Stimulated activated CD4-positive, alpha-beta T cell treated with anti-CD3 and anti-CD28 coated beads, Interleukin-15, amount 100 ng/mL, for 48 hours (primary cell): ENCODE results near the gene SLC4A4.

Experiments used
- DNase-seq, 2 donors: peaks; one replicate each; pipeline ENCODE4 v3.0.0-alpha.2; 2020; ENCODE audit warnings: low read depth in 2 of 2

The SLC4A4 gene

DNA sequence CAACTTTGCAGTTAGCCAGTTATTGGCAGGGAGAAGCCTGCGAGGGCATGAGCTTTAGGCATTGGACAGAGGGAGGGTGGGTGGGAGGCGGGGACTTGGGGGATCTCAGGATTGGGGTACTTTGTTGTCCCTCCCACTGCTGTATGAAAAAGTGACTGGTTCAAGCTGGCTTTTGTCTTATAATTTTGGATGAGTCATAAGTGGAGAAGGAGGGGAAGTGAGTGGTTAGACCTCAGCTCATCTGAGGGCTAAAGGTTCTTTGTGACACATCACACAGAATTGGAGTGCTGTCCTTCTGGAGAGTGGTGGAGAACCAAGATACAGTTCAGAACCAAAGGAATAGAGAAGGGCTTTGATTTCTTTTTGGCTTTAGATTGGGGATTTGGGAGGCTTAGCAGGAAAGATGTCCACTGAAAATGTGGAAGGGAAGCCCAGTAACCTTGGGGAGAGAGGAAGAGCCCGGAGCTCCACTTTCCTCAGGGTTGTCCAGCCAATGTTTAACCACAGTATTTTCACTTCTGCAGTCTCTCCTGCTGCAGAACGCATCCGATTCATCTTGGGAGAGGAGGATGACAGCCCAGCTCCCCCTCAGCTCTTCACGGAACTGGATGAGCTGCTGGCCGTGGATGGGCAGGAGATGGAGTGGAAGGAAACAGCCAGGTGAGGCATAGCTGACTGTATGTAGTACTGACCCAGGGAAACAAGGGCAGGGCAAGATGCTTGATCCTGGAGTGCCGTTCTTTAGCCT, at the start of gene SLC4A4:
SLC4A4 (plus strand) TSS at position 175 of the 748 bp plus-strand sequence.
- DNase-seq, result no peak

DNA sequence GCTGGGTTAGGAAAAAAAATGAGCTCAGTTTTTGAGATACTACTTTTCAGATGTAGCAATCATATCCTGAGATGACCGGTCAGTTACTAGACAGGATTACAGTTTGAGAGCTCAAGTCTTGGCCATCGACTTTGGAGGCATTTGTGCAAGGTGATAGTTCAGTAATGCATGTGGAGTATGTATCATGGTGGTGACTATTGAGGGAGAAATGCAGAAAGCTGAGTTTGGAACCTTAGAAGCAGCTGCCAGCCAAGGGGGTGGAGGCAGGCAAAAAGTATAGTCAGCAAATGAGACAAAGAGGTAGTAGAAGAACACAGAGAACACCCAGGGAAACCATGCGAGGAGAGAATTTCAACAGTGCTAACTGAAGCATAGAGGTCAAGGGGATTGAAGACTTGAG, 48.7 kb upstream of the SLC4A4 start:
- DNase-seq, result no peak

DNA sequence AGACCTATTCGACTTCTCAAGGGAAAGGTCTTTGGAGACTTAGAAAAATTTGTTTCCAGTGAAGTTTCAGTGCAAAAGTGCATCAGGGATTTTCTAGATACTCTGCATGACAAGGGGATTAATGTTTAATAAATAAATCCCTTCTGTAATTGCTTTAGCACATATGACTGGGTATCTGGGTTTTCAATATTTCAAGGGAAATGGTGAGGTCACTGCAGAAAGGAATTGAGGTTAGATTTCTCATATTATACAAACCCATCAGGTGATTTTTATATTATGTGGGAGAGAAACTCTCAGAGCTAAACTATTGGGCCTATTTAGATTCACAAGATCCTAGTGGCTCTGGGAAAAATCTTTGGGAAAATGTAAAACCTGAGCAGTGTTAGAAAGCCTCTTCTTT, 48.3 kb upstream of the SLC4A4 start:
- DNase-seq, result no peak

DNA sequence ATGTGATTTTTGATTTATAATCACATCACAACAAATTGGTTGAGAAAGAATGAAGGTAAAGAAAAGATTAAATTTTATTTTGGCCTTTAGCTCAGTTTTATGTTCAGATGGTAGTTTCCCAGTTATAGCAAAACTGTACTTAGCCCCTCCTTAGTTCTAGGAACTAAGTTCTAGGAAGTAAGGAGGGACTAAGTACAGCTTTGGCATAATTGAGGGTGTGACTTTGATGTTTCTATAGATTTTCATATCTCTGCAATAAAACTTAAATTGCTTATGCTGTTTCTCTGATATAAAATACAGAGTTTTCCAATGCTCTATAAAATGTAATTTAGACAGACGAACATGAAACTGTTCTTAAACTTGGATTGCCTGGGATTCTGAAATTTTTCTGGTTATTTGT, 46.6 kb upstream of the SLC4A4 start:
- no peak for DNase-seq

DNA sequence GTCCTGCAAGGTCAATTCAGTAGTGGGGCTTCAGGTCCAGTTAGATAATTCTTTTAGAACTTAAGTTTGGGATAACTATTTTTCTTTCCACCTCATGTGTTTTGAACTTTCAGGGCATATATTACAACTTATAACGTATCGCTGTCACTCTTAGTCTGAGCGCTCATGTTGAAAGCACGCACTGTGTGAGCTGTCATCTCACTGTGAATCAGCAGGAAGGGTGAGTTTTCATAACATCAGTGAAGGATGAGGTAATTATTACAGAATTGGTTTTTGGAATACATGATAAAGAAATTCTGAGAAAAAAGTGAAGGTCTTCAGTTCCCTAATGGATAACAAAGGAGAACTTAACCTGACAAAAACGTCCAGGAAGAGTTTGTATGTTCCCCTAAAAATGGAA, 45.1 kb upstream of the SLC4A4 start:
- no peak for DNase-seq

DNA sequence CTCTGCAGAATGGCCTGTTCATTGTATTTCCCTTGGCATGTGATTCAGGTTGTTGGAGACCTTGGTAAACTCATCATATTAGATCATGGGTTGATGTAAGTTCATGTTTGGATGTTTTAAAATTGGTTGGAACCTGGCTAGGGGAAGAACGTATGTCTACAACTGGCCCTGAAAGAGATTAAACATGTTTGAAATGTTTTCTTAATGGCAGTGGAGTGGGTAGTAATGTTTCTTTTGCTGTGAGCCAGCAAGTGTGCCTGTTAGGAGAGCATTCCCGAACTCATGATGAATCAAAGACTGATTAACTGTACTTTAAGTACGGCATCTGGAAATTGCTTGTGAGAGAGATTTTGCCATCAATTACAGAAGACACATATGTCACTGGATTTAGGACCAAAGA, 44.5 kb upstream of the SLC4A4 start:
- DNase-seq, result no peak

DNA sequence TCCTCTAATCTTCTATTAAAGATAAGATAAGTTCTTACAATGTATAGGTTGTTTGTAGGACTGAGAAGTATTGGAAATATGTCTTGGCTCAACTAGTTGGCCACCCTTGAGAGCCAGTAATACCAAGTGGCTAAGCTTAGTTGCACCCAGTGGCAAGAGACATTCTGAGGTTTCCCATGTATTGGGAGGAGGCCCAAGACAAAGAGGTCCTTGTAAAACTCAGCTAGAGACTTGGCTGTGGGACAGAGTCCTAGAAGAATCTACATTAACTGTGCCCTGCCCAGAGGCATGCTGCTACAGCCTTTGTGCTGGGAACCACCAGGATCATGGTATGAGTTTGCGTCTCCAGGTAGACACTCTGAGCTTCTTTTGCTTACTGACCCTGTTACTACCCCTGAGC, 41.9 kb upstream of the SLC4A4 start:
- no peak for DNase-seq

DNA sequence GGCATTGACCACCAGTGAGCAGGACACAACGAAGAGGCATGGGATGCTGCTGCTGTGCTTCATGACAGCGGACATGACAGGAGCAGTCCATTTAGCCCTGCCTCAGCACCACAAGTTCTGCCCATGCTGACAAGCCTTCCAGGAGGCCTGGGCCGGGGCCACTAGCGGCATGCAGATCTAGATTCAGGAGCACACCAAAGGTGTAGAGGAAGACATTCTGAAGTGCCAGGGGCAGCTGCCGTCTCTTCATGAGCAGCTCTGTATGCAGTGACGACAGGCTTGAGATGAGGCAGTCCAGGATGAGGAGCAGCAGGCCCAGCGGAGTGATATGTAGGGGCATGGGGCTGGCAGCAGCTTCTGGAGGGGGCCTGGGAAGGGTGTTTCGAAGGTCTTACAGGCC, 38.5 kb upstream of the SLC4A4 start:
- no peak for DNase-seq

DNA sequence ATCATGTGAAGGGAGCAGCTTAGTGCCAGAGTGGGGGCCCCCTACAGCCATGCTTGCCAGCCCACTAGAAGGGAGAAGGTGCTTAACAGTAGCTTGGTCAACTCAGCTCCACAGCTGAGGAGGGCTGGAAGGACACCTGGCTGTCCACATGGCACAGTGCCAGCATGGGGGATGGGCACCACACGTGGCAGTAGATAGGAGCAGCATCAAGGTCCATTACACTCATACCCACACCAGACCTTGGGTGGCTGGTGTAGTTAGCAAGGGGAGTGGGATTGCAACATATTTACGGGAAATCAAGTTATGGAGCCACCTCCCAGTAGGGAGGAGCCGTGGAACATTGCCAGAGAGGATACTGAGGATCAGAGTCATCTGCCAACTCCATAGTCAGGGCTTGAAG, 37.9 kb upstream of the SLC4A4 start:
- DNase-seq, result no peak

DNA sequence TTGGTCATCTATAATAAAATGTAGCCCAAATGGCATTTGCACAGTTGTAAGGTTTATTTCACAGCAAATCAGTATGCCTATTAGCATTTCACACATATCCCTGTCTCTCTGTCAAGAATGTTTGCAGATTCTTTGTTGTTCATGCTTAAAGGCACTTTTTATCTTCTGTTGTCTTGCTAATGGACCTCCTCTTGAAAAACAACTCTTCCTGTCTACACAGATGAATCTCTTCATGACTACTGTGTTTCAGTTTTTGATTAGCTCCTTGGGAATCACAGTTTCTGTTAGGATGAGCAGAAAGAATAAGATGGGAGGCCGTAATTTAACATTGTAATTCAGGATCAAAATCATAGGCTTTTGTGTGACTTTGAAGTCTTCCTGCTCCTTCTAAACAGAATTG, 35.5 kb upstream of the SLC4A4 start:
- no peak for DNase-seq

DNA sequence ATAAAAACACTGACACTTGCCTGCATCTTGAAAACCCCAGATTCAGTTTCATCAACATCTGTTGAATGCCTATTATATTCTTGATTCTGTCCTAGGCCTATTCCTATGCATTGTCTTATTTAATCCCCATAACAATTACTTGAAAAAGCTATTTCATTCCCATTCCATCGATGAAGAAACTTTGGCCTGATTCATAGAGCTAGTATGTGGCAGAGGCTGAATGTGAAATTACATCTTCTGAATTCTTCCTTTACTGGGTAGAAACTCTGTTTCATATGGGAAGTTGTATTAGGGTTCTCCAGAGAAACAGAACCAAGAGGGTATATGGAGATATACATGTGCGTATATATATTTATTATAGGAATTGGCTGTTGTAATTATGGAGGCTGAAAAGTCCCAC, 35.0 kb upstream of the SLC4A4 start:
- DNase-seq, result no peak

DNA sequence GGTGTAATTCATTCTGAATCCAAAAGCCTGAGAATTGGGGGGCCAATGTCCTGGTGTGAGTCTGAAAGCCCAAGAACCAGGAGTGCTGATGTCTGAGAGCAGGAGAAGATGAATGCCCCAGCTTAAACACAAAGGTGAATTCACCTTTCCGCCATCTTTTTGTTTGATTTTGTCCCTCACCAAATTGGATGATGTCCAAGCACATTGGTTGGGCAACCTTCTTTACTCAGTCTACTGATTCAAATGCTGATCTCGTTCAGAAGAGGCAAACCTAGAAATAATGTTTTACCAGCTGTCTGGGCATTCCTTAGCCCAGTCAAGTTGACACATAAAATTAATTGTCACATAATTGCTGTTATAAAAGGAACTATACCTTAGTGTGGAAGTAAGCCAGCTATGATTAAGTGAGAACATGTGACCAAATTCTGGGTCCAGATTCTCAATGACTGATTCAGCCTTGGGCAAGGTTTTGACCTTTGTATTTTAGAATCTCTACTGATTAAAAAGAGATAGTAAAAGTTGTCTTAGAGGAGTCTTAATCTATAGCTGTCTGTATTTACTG, 34.5 kb upstream of the SLC4A4 start:
- no peak for DNase-seq

DNA sequence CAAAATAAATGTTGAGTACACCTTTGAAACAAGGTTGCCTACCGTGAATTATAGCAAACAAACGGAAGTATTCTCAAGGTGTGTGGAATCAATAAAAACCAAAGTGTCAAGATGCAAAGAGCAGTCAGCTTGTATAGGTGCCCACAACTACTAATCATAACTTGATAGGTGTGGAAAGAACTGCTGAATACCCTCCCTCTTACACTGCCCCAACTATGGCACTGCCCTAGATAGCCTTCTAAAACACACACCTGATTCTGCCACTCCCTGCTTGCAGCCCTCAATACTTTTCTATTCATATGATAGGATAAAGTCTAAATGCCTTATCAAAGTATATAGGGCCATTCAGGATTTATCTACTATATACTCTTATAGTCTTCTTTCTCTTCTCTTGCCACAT, 31.1 kb upstream of the SLC4A4 start:
- DNase-seq, result no peak

DNA sequence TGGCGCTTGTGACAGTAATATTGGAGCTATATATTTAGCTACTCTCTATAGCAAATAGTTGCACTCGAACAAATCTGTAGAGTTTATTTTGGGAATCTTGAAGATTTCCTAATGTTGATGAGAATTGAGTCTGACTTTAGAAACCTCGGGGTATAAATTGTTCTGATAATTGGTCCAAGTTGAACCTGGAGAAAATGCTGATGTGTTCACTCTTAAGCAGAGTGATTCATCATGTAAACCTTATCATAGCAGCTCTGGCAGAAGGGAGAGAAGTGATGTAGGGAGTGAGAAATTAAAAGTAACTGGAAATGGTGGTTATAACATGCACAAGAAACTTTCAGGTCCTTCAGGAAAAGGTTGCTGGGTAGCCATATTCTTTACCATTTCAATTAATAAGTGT, 16.4 kb upstream of the SLC4A4 start:
- no peak for DNase-seq

DNA sequence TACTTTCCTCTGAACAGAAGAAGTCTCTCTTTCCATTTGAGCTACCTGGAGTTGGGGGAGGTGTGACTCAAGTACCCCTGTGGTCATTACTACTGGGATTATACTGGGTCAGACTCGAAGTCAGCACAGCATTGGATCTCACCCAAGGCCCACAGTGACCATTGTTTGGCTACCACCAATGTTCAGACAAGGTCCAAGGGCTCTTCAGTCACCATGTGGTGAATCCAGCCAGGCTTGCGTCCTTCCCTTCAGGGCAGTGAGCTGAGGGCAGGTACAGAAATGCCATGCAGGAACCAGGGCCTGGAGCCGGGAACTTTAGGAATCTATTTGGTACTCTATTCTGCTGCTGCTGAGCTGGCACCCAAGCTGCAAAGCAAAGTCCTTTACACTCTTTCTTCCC, 5.5 kb upstream of the SLC4A4 start:
- DNase-seq, result no peak

DNA sequence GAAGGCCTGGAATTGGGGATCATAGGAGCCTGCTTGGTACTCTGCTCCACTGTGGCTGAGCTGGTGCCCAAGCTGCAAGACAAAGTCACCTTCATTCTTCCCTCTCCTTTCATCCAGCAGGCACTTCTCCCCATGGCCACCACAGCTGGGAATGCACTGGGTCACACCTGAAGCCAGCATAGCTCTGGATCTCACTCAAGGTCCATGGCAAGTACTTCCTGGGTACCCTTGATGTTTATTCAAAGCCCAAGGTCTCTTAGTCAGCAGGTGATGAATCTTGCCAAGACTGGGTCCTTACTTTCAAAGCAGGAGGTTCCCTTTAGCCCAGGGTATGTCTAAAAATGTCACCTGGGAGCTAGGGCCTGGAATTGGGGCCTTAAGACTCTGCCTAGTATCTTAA, 4.9 kb upstream of the SLC4A4 start:
- DNase-seq, result no peak

DNA sequence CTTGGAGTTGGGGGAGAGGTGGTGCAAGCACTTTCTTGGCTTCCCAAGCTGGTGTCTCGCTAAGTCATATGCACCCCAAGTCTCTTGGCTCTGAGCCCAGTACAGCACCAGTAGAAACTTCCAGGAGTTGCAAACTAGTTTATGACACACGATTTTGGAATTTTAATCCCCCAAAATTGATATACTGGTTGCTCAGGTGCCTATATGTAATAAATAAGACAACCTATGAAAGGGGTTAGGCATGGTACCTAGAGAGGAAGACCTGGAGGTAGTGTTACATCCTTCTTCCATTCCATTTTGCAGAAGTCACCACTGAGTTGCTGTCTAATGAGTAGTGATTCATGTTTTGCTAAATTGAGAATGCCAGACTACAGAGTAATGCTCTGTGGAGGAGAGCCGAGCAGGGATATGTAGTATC, 4.3 kb upstream of the SLC4A4 start:
- DNase-seq, result no peak

DNA sequence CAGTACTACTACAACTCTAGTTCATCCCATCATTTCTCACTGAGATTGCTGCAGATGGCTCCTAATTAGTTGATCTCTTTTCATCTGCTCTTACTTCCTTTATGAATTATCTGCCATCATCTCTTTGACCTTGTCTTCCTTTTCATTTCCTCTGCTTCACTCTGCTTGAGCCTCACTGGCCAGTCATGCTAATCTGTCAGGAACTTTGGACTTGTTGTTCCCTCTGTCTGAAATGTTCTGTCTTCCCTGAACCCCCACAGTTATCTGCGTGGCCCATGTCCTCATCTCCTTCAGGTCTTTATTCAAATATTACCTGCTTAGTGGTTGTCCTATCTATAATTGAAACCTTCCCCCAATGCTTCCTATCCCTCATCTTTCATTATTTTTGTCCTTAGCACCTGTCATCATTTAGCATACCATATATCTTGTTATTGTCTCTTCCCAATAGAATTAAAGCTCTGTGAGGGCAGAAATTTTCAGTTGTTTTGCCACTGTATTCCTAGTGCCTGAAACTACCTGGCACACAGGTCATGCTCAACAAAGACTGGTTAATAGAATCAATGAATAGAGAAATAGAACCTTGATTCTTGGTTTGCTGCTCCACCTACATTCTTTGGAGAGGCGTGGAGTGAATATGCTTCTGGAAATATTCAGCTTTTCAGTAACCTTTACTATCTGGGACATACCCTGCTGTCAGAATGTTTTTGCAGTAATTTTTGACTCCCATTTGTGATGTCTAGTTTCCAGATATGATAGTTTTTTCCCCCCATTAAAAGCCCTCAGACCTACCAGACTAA, 5.0 kb downstream of the SLC4A4 start:
- no peak for DNase-seq

DNA sequence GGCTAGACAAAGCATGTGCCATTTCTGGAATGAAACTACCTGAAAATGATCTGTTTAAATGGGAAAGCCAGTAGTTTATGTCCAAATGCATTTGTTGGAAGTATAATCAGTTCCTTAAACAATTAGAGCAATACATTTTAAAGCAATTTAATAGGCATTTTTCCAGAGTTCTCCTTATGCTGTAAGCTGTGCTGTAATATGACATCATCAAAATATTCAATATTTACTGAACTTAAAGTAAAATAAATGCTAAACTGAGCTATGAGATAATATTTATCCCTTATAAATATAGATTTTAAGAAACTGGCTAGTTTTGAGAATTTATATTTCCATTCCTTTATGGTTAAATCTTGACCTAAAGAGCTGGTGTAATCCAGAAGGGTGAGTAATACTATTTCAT, 7.9 kb downstream of the SLC4A4 start:
- DNase-seq, result no peak

DNA sequence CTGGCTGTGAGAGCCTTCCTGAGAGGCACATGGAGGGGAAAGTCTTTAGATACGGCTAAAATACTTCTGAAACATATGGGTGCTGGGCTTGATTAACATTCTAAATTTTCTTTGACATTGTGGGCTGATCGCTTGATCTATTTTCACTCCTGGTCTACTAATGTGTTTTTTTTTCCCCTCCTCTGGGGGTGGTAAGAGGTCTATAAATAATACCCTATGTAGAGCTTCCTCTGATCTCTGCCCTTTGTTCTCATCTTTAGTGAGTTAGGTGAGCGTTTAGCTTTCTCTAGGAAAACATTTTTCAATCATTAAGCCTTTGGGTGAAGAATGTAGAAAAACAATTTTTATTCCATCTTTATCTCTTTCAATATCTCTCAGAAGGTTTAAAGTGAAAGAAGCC, 9.8 kb downstream of the SLC4A4 start:
- no peak for DNase-seq

DNA sequence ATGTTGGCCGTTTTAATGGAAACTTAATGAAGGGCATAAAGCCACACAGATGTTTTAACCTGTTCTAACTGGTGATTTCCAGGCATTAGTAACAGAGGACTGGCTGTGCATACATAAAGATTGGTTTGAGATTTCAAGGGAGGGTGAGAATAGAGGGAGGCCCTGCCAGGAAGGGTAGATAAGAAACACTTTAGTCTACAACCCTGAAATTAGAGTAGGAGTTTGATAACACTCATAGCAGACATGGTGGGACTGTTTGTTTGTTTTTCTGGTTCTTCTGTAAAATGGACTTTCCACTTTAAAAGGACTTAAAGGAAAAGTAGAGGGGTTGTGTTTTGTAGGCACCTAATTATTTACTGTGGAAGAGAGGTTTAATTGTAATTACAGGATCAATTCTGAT, 16.2 kb downstream of the SLC4A4 start:
- no peak for DNase-seq

DNA sequence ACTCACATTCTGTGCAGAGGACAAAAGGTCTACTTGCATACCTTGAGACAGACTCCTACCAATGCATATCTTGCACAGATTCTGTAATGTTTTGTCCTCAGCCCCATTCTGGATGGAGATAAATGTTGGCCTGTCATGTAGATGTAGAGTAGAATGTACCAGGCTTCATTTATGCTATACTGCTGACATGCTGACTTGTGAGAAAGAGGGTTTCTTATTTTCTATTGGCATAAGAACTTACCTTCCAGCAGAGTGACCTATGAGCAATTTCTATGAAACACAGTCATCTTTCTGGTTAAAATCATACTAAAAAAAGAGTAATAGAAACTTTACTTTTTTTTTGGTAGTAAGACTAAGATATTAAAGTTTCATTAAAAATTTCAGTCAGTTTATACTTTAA, 17.2 kb downstream of the SLC4A4 start:
- no peak for DNase-seq
